Esophagus squamous epithelium (tissue), 5 donors: ENCODE data around the gene DUSP16. TPM values are rescaled to one million over a fixed set of nuclear protein-coding genes. Genes with fewer than 3 reads are reported as not detected.

ENCODE experiments used
- DNase-seq: peaks from one replicate; lab custom pipeline; 2025; lab: John Stamatoyannopoulos, UW
- H3K27ac ChIP-seq, 4 donors: fragments of 200-600 bp; sonication (generic); one replicate each; pipeline ENCODE4 v1.5.1; 2016 to 2019; ENCODE audit warnings: mild to moderate bottlenecking in 1 of 4
- H3K27me3 ChIP-seq, 4 donors: fragments of 200-600 bp; sonication (generic); 1 replicate in 3 of 4; 2 replicates in 1 of 4; pipeline versions ENCODE4 v1.5.1 to v1.6.0; 2017 to 2021; ENCODE audit warnings: antibody characterized with exemption in 1 of 4
- H3K36me3 ChIP-seq, 3 donors: fragments of 200-600 bp; sonication (generic); one replicate each; pipeline ENCODE4 v1.5.1; 2016 to 2019
- H3K4me1 ChIP-seq, 3 donors: fragments of 200-600 bp; sonication (generic); one replicate each; pipeline ENCODE4 v1.5.1; 2017 to 2019
- H3K4me3 ChIP-seq, 4 donors: fragments of 200-600 bp; sonication (generic); 1 replicate in 3 of 4; 2 replicates in 1 of 4; pipeline ENCODE4 v1.5.1; 2016 to 2019; ENCODE audit warnings: mild to moderate bottlenecking in 2 of 4, moderate library complexity in 1 of 4
- H3K9me3 ChIP-seq, 3 donors: fragments of 200-600 bp; sonication (generic); one replicate each; pipeline ENCODE4 v1.5.1; 2016 to 2019
- CTCF ChIP-seq, 6 experiments: fragments of 450-650 bp in 4 of 6; fragments of 200-600 bp in 2 of 6; sonication (generic) in 2 of 6; IDR thresholded peaks; one replicate each; pipeline ENCODE4 v1.5.1; 2016 to 2019; ENCODE audit warnings: antibody characterized with exemption in 6 of 6, mild to moderate bottlenecking in 4 of 6, moderate library complexity in 4 of 6
- POLR2A ChIP-seq, 4 donors: fragments of 450-650 bp; IDR thresholded peaks; one replicate each; pipeline ENCODE4 v1.6.1; 2017; ENCODE audit warnings: antibody characterized with exemption in 4 of 4, mild to moderate bottlenecking in 4 of 4, moderate library complexity in 3 of 4
- WGBS, 2 donors: methylation state at CpG; one replicate each; pipeline ENCODE4 v1.1.5; 2018; 5-methylcytosine and 5-hydroxymethylcytosine counted together
- intact Hi-C: fragments of 100-400 bp; cut with DNase I; formaldehyde crosslinking; loops from one replicate; pipeline ENCODE4 v1.15.0; 2022
- total RNA-seq, 4 donors: library from RNA; depleted of rRNA; stranded (reverse); fragments of >200 nt; gene quantifications; one replicate each; pipeline ENCODE4 v1.1.0, GENCODE V29; 2016
- donor health status: DM: yes; HTN: yes; CAD: no.

The DUSP16 gene
- total RNA-seq: 10 to 100 TPM; 15.6 to 27.9 (median 16.5) TPM

- Histone ChIP-seq H3K9me3 (no peaks in the 10 kb centered on the region), H3K27me3 (no peaks in the 10 kb centered on the region), H3K36me3 (no peaks in the 10 kb centered on the region), H3K27ac (peak within 1 kb of the TSS; percentile 97 to 100 (median 98)), H3K4me3 (peak within 1 kb of the TSS; percentile 67 to 99 (median 82)), H3K4me1 (peaks cover 14 to 44% (median 15%) of the 10 kb centered on the region in 3 donors)
- peak in 4 of 6 experiments; percentile 21 to 30 (median 26) for TF ChIP-seq CTCF (IDR thresholded peaks at IDR 0.05)
- TF ChIP-seq POLR2A (IDR thresholded peaks at IDR 0.05): peak in 3 of 4 donors; percentile 79 to 88 (median 82)
- WGBS, 2 donors: 1% methylated on average over 16 to 22 of the region's 59 CpGs
- intact Hi-C loops: loop anchor here (10.0 kb wide), 2 partner anchors 132 to 168 kb away; partner anchors contain the start of gene GPR19
- peak; percentile 28 for DNase-seq
Observed at GRCh38 chr12:12562585-12563261, at the start of gene DUSP16. Gene DUSP16 (minus strand): TSS chr12:12562863. CDS start chr12:12521098, 41,765 bp downstream.

- peaks cover 0 to 10% (median 0%) of the 10 kb centered on the region in 3 donors for H3K36me3 ChIP-seq
- intact Hi-C loops: loop anchor here (10.0 kb wide), 1 partner anchor 92 kb away; no protein-coding TSS in a partner anchor
- peaks cover 10 to 67% (median 20%) of the 10 kb centered on the region in 3 donors for H3K4me1 ChIP-seq
- peak overlapping the region; percentile 86 to 99 (median 96) for H3K27ac ChIP-seq
- peak overlapping the region; percentile 56 to 95 (median 84) for H3K4me3 ChIP-seq
- TF ChIP-seq POLR2A (IDR thresholded peaks at IDR 0.05): no peak
- no peak for TF ChIP-seq CTCF (IDR thresholded peaks at IDR 0.05)
- H3K27me3 ChIP-seq: no peaks in the 10 kb centered on the region
- 0 to 4% methylated on average over 7 of the region's 7 CpGs for WGBS, 2 donors
- DNase-seq: no peak
- H3K9me3 ChIP-seq: no peaks in the 10 kb centered on the region
Observed at GRCh38 chr12:12612358-12612757, 49.7 kb upstream of the DUSP16 start.

DNA sequence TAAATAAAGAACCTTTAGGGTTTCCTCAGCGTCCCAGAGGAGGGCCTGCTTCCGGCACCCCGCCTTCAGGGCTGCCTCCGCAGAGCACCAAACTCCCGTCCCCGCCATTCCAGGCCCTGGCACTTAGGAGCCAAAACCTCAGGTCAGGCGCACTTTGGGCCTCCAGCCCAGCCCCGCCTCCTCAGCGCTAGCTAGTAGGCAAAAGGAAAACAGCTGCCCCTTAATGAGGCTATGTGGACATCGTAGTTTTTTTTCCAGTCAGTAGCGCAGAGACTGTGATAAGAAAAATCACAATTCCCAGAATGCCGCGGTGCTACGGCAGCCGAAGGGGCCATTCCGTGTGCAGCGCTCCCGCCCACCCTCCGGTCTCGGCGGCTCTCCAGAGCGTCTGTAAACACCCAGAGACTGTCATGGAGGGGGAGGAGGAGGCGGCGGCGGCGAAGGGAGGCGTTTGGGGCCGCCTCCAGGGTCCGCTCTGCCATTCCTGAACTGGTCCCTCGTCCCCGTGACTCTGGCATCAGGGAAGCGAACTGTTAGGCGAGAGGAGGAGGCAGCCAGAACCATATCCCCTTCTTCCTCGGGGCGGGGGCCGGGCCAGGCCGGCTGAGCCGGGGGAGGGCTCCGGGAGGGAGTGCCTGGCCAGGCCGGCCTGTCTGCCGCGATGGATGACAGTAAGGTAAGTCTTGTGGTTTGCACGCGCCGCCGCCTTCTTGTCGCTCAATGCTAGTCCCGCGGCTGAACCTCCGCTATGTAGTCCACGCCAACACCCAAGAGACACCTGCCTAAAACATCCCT is 49.0 kb upstream of the DUSP16 start, which contains the start of gene CREBL2:
CREBL2 (plus strand) TSS at position 365 of the 795 bp plus-strand sequence; CDS start at position 662, 297 bp downstream.
- DNase-seq: peak; percentile 82
- H3K4me3 ChIP-seq: peak within 1 kb of the TSS; percentile 56 to 95 (median 84)
- H3K27me3 ChIP-seq: no peaks in the 10 kb centered on the region
- 0 to 2% methylated on average over 9 to 26 of the region's 51 CpGs for WGBS, 2 donors
- TF ChIP-seq CTCF (IDR thresholded peaks at IDR 0.05) (no peak), POLR2A (IDR thresholded peaks at IDR 0.05) (peak in 3 of 4 donors; percentile 64 to 83 (median 65))
- H3K36me3 ChIP-seq: peaks cover 0 to 10% (median 0%) of the 10 kb centered on the region in 3 donors
- H3K4me1 ChIP-seq: peaks cover 10 to 68% (median 16%) of the 10 kb centered on the region in 3 donors
- peak within 1 kb of the TSS; percentile 86 to 99 (median 96) for H3K27ac ChIP-seq
- intact Hi-C loops: loop anchor here (10.0 kb wide), 1 partner anchor 93 kb away; no protein-coding TSS in a partner anchor
- H3K9me3 ChIP-seq: no peaks in the 10 kb centered on the region

GRCh38 chr12:12610711-12611110 is 48.0 kb upstream of the DUSP16 start:
- DNase-seq: no peak
- Histone ChIP-seq H3K27me3 (no peaks in the 10 kb centered on the region), H3K9me3 (no peaks in the 10 kb centered on the region), H3K4me3 (peak overlapping the region in 2 of 4 donors; percentile 81 to 87), H3K27ac (peak overlapping the region; percentile 86 to 99 (median 96)), H3K36me3 (peaks cover 0 to 10% (median 0%) of the 10 kb centered on the region in 3 donors), H3K4me1 (peaks cover 10 to 68% (median 15%) of the 10 kb centered on the region in 3 donors)
- intact Hi-C loops: loop anchor here (10.0 kb wide), 1 partner anchor 94 kb away; no protein-coding TSS in a partner anchor
- WGBS, 2 donors: 82 to 84% methylated on average over 4 of the region's 4 CpGs
- TF ChIP-seq POLR2A (IDR thresholded peaks at IDR 0.05): no peak
- TF ChIP-seq CTCF (IDR thresholded peaks at IDR 0.05): no peak
